HCT116 (cell line): Measurements from ENCODE around the gene TBR1. TPM values are rescaled to one million over a fixed set of nuclear protein-coding genes. Genes with fewer than 3 reads are reported as not detected.

ENCODE experiments used
- ATAC-seq: fragments of 200-7000 bp; cut with Tn5 transposase; 2 replicates; pipeline ENCODE4 v1.9.1; 2020; ENCODE audit warnings: mild to moderate bottlenecking, moderate library complexity
- BruUV-seq: library from RNA; stranded (reverse); fragments of 400-500 nt; replicated peaks from 2 replicates; lab custom pipeline; 2021; lab: Mats Ljungman, UMichigan
- CTCF ChIA-PET: fragments of 300-600 bp; sonication (Branson Sonifier 250); formaldehyde crosslinking; loops from one replicate; lab custom pipeline; 2021; ENCODE audit warnings: antibody characterized with exemption; lab: Charles Lee
- POLR2A ChIA-PET: fragments of 300-600, 350-600 bp; sonication (Branson Sonifier 250); formaldehyde crosslinking; loops from one replicate; lab custom pipeline; 2021; ENCODE audit warnings: antibody characterized with exemption; lab: Charles Lee
- RAD21 ChIA-PET, 2 experiments: fragments of 300-600 bp; sonication (Branson Sonifier 250); formaldehyde crosslinking; loops; one replicate each; lab custom pipeline; 2023; ENCODE audit warnings: low total read pairs in 2 of 2; ENCODE audit not compliant: uncharacterized antibody in 2 of 2, unreplicated experiment in 2 of 2, low non-redundant PET in 1 of 2; lab: Charles Lee
- DNase-seq: peaks from one replicate; pipeline ENCODE4 v3.0.0-alpha.2; 2010; ENCODE audit warnings: low read depth, low spot score
- H2AFZ ChIP-seq: fragments of 200-600 bp; shearing (Covaris generic), sonication (generic); 2 replicates; pipeline ENCODE4 v1.6.1; 2017; ENCODE audit warnings: low read depth, mixed run types, mixed read lengths, antibody characterized with exemption, low read length; ENCODE audit not compliant: poor library complexity, severe bottlenecking
- H3K27ac ChIP-seq: 2 replicates; pipeline ENCODE4 v1.5.1; 2012; ENCODE audit warnings: low read depth, low read length
- H3K27me3 ChIP-seq: fragments of 200-600 bp; sonication (generic); 2 replicates; pipeline ENCODE4 v1.6.1; 2016; ENCODE audit warnings: mixed run types, low read length, mixed read lengths; ENCODE audit not compliant: insufficient read depth
- H3K36me3 ChIP-seq, 2 experiments: fragments of 200-500 bp in 1 of 2; fragments of 200-600 bp in 1 of 2; sonication (Bioruptor generic) in 1 of 2; sonication (generic) in 1 of 2; 2 replicates each; pipeline versions ENCODE4 v1.5.1 to v1.6.1; 2014 to 2016; ENCODE audit warnings: low read length in 2 of 2, inconsistent platforms in 1 of 2, mixed read lengths in 1 of 2, mixed run types in 1 of 2; ENCODE audit not compliant: insufficient read depth in 2 of 2, control insufficient read depth in 1 of 2
- H3K4me1 ChIP-seq, 2 experiments: fragments of 200-600 bp in 1 of 2; sonication (generic) in 1 of 2; 2 replicates each; pipeline versions ENCODE4 v1.5.1 to v1.6.1; 2012 to 2017; ENCODE audit warnings: low read length in 2 of 2, inconsistent platforms in 1 of 2, mild to moderate bottlenecking in 1 of 2, mixed read lengths in 1 of 2, mixed run types in 1 of 2, moderate library complexity in 1 of 2; ENCODE audit not compliant: insufficient read depth in 2 of 2, control insufficient read depth in 1 of 2
- H3K4me2 ChIP-seq: fragments of 200-600 bp; sonication (generic); 2 replicates; pipeline ENCODE4 v1.6.1; 2017; ENCODE audit warnings: mixed run types, low read length, mixed read lengths
- H3K4me3 ChIP-seq, 2 experiments: fragments of 200-600 bp in 1 of 2; sonication (generic) in 1 of 2; replicated peaks in 1 of 2; 2 replicates each; pipeline ENCODE4 v1.5.1; 2011 to 2016; ENCODE audit warnings: low read length in 2 of 2, control low read depth in 1 of 2, low read depth in 1 of 2, mild to moderate bottlenecking in 1 of 2, mixed read lengths in 1 of 2, mixed run types in 1 of 2
- H3K79me2 ChIP-seq: fragments of 200-600 bp; sonication (generic); 2 replicates; pipeline ENCODE4 v1.6.1; 2017; ENCODE audit warnings: mild to moderate bottlenecking, mixed run types, low read length, moderate library complexity, mixed read lengths; ENCODE audit not compliant: insufficient read depth
- H3K9ac ChIP-seq: fragments of 200-600 bp; sonication (generic); 2 replicates; pipeline ENCODE4 v1.6.1; 2016; ENCODE audit warnings: low read length, mixed read lengths
- H3K9me2 ChIP-seq: fragments of 200-600 bp; sonication (generic), shearing (Covaris generic); 2 replicates; pipeline ENCODE4 v1.6.1; 2017; ENCODE audit warnings: mixed run types, mild to moderate bottlenecking, moderate library complexity; ENCODE audit not compliant: insufficient read depth
- H3K9me3 ChIP-seq, 2 experiments: fragments of 200-500 bp in 1 of 2; fragments of 200-600 bp in 1 of 2; sonication (Bioruptor generic) in 1 of 2; sonication (generic) in 1 of 2; 2 replicates each; pipeline ENCODE4 v1.6.1; 2014 to 2017; ENCODE audit warnings: low read length in 2 of 2, mixed read lengths in 2 of 2, inconsistent platforms in 1 of 2, low read depth in 1 of 2, mild to moderate bottlenecking in 1 of 2, mixed run types in 1 of 2, moderate library complexity in 1 of 2; ENCODE audit not compliant: control insufficient read depth in 1 of 2, insufficient read depth in 1 of 2
- H4K20me1 ChIP-seq: fragments of 200-600 bp; sonication (generic), shearing (Covaris generic); 2 replicates; pipeline ENCODE4 v1.6.1; 2017; ENCODE audit warnings: mixed run types, mild to moderate bottlenecking, moderate library complexity; ENCODE audit not compliant: insufficient read depth
- CEBPB ChIP-seq: IDR thresholded peaks from 2 replicates; pipeline ENCODE4 v1.6.1; 2012; ENCODE audit warnings: low read depth
- EGR1 ChIP-seq: IDR thresholded peaks from 2 replicates; pipeline ENCODE4 v1.6.1; 2012; ENCODE audit warnings: low read depth
- ELF1 ChIP-seq: IDR thresholded peaks from 2 replicates; pipeline ENCODE4 v1.6.1; 2012; ENCODE audit warnings: low read depth, borderline replicate concordance
- EZH2 ChIP-seq: fragments of 200-600 bp; sonication (generic); IDR thresholded peaks from 2 replicates; pipeline ENCODE4 v1.6.1; 2017; ENCODE audit warnings: antibody characterized with exemption, mixed run types
- JUND ChIP-seq: IDR thresholded peaks from 2 replicates; pipeline ENCODE4 v1.6.1; 2012
- REST ChIP-seq: IDR thresholded peaks from 2 replicates; pipeline ENCODE4 v1.6.1; 2012; ENCODE audit warnings: low read depth
- SIN3A ChIP-seq: IDR thresholded peaks from 2 replicates; pipeline ENCODE4 v1.6.1; 2012; ENCODE audit warnings: low read depth
- SP1 ChIP-seq: IDR thresholded peaks from 2 replicates; pipeline ENCODE4 v1.6.1; 2012; ENCODE audit warnings: low read depth
- ZBTB33 ChIP-seq: IDR thresholded peaks from 2 replicates; pipeline ENCODE4 v1.6.1; 2011; ENCODE audit warnings: mild to moderate bottlenecking, low read length, moderate library complexity; ENCODE audit not compliant: insufficient replicate concordance; ENCODE audit errors: extremely low read depth
- ZNF274 ChIP-seq: fragments of 200-500 bp; sonication (Bioruptor generic); IDR thresholded peaks from 2 replicates; pipeline ENCODE4 v1.6.1; 2014; ENCODE audit warnings: mild to moderate bottlenecking, low read depth, low read length, inconsistent platforms
- intact Hi-C: fragments of 100-400 bp; cut with micrococcal nuclease; formaldehyde crosslinking; loops from 2 replicates; pipeline ENCODE4 v1.10.0; 2022
- total RNA-seq: library from RNA; stranded (reverse); gene quantifications from one replicate; pipeline ENCODE4 v1.2.1, GENCODE V29; 2021; ENCODE audit not compliant: unreplicated experiment
- TF ChIP-seq, protein P1 (sequence below), 3 experiments: fragments of 200-600 bp in 1 of 3; sonication (generic) in 1 of 3; IDR thresholded peaks in 2 of 3; conservative IDR thresholded peaks in 1 of 3; 2 replicates each; pipeline ENCODE4 v1.5.1; 2012 to 2017; ENCODE audit warnings: low read depth in 2 of 3, low read length in 2 of 3, antibody characterized with exemption in 1 of 3, borderline replicate concordance in 1 of 3, control low read depth in 1 of 3, mild to moderate bottlenecking in 1 of 3, mixed read lengths in 1 of 3, mixed run types in 1 of 3, moderate library complexity in 1 of 3; ENCODE audit not compliant: insufficient read depth in 1 of 3
- TF ChIP-seq, protein P2 (sequence below): IDR thresholded peaks from 2 replicates; pipeline ENCODE4 v1.6.1; 2012

TBR1 gene
- total RNA-seq, 1 experiment from 2014 or later, result 0.17 TPM

DNA sequence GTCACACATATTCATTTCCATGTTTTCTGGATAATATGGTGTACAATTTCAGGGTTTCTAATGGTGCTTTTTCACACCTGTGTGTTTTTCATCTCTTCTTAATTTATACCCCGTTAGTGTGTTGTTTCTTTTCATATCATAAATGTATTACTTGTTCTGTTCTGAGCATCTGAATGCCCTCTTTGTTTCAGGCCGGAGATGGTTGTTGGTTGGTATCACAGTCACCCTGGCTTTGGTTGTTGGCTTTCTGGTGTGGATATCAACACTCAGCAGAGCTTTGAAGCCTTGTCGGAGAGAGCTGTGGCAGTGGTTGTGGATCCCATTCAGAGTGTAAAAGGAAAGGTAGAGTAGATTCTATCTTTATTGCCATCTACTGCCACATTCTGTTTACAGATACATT is 45.1 kb upstream of the TBR1 start:
- no TSS peak for BruUV-seq
- TF ChIP-seq, protein P1, sequence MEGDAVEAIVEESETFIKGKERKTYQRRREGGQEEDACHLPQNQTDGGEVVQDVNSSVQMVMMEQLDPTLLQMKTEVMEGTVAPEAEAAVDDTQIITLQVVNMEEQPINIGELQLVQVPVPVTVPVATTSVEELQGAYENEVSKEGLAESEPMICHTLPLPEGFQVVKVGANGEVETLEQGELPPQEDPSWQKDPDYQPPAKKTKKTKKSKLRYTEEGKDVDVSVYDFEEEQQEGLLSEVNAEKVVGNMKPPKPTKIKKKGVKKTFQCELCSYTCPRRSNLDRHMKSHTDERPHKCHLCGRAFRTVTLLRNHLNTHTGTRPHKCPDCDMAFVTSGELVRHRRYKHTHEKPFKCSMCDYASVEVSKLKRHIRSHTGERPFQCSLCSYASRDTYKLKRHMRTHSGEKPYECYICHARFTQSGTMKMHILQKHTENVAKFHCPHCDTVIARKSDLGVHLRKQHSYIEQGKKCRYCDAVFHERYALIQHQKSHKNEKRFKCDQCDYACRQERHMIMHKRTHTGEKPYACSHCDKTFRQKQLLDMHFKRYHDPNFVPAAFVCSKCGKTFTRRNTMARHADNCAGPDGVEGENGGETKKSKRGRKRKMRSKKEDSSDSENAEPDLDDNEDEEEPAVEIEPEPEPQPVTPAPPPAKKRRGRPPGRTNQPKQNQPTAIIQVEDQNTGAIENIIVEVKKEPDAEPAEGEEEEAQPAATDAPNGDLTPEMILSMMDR (IDR thresholded peaks at IDR 0.05 in 2 of 3, conservative IDR thresholded peaks at IDR 0.05 in 1 of 3; ENCODE audit: borderline replicate concordance in 1 of 3, insufficient read depth in 1 of 3, low read depth in 2 of 3, low read length in 2 of 3), result no peak
- TF ChIP-seq SP1, result no peak
- TF ChIP-seq, protein P2, sequence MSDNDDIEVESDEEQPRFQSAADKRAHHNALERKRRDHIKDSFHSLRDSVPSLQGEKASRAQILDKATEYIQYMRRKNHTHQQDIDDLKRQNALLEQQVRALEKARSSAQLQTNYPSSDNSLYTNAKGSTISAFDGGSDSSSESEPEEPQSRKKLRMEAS, result no peak
- no peak for TF ChIP-seq ZNF274
- Histone ChIP-seq H3K27ac (no peak overlapping the region), H4K20me1 (peaks cover 15% of the 10 kb centered on the region; the same call in 1 of the 2 replicates), H3K4me3 (no peak overlapping the region), H3K4me1 (no peaks in the 10 kb centered on the region), H3K4me2 (no peak overlapping the region), H3K27me3 (no peaks in the 10 kb centered on the region), H3K9ac (no peak overlapping the region), H3K79me2 (peaks cover 71% of the 10 kb centered on the region), H3K9me2 (no peaks in the 10 kb centered on the region), H3K9me3 (no peaks in the 10 kb centered on the region), H2AFZ (no peak overlapping the region), H3K36me3 (peaks cover 4 to 10% of the 10 kb centered on the region in 2 experiments; a peak in 3 of 4 replicates)
- POLR2A ChIA-PET, result no interaction called here
- CTCF ChIA-PET, result no interaction called here
- intact Hi-C loops, result no loop called here
- no peak for DNase-seq
- RAD21 ChIA-PET, result no interaction called here
- ATAC-seq, result no peak

GRCh38 chr2:161371869-161372268 is 44.2 kb upstream of the TBR1 start:
- no TSS peak for BruUV-seq
- RAD21 ChIA-PET, result no interaction called here
- Histone ChIP-seq H3K9me3 (no peaks in the 10 kb centered on the region), H3K9me2 (no peaks in the 10 kb centered on the region), H4K20me1 (peaks cover 10% of the 10 kb centered on the region; the same call in 1 of the 2 replicates), H3K4me2 (no peak overlapping the region), H3K79me2 (peaks cover 68% of the 10 kb centered on the region), H3K27ac (no peak overlapping the region), H3K27me3 (no peaks in the 10 kb centered on the region), H3K36me3 (peaks cover 4 to 10% of the 10 kb centered on the region in 2 experiments; a peak in 3 of 4 replicates), H2AFZ (no peak overlapping the region), H3K4me3 (no peak overlapping the region), H3K9ac (no peak overlapping the region), H3K4me1 (no peaks in the 10 kb centered on the region)
- POLR2A ChIA-PET, result no interaction called here
- CTCF ChIA-PET, result no interaction called here
- intact Hi-C loops, result no loop called here
- DNase-seq (no peak), ATAC-seq (no peak)
- TF ChIP-seq ZBTB33 (no peak), REST (no peak), EGR1 (no peak), CEBPB (no peak), SIN3A (no peak), EZH2 (no peak), JUND (no peak), ELF1 (no peak), ZNF274 (no peak)
- TF ChIP-seq, protein P2, result no peak
- TF ChIP-seq, all 23 proteins: peak for 0
